Measurements from ENCODE around the gene KCNQ1. TPM values are rescaled to one million over a fixed set of nuclear protein-coding genes. Genes with fewer than 3 reads are reported as not detected.

Gene KCNQ1
- polyA plus RNA-seq, 1 donor from 2014 or later, result not detected

DNA sequence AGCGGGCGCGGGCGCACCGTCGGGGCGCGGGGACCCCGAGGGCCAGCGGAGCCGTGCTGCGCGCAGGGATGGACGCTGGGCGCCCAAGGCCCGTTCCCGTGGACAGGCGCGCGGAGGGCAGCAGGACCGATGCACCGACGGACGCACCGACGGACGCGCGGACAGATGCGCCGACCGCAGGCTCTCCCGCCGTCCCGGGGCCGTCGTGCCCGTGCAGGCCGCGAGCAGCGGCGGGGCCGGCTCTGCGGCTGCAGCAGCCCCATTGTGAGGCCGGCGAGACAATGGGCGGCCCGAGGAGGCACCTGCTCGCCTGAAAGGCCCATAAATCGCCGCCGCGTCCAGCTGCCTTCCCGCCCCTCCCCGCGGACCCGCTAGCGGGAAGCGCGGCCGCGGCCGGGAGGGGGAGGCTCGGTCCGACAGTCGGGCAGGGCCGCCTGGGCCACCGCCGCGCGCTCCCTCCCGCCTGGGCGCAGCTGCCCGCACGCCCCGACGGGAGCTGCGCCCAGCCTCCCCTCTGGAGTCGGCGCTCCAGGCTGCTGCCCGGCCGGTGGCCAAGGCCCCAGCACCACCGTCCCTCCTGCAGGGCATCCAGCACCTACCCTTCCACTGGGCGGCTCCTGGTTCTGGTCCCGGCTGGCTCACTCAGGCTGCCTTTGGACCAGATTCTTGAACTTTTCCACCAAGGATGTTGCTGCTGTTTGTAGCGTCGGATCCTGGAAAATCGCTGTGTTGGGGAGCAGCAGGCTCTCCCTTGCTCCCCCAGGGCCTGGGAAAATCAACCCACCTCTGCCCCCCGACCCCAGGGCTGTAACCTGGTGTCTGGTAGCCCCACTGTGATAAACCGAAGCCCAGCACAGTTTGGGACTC, 425.0 kb downstream of the KCNQ1 start:
- Histone ChIP-seq H3K9me2 (ENCODE audit: insufficient read depth, low read length) (no peaks in the 10 kb centered on the region), H3F3A (ENCODE audit: insufficient read depth, low read length, poor library complexity, severe bottlenecking) (no peaks in the 10 kb centered on the region), H3K27ac (ENCODE audit: low read length) (no peak overlapping the region), H3K9ac (ENCODE audit: low read length) (no peak overlapping the region), H3K4me3 (ENCODE audit: low read length) (no peak overlapping the region), H3K36me3 (ENCODE audit: insufficient read depth, low read length) (no peaks in the 10 kb centered on the region), H4K20me1 (ENCODE audit: insufficient read depth) (no peaks in the 10 kb centered on the region), H3K79me2 (replicated peaks; ENCODE audit: insufficient read depth, low read length) (no peaks in the 10 kb centered on the region), H3K9me3 (ENCODE audit: low read length) (peaks cover under 1% of the 10 kb centered on the region), H2AFZ (ENCODE audit: low read depth, low read length) (no peak overlapping the region), H3K27me3 (ENCODE audit: insufficient read depth, low read depth, low read length) (peaks cover 16% of the 10 kb centered on the region), H3K4me2 (ENCODE audit: low read length) (no peak overlapping the region)
- TF ChIP-seq MXI1 (conservative IDR thresholded peaks at IDR 0.05; ENCODE audit: poor library complexity, severe bottlenecking), result no peak
- TF ChIP-seq EP300 (conservative IDR thresholded peaks at IDR 0.05; ENCODE audit: poor library complexity, severe bottlenecking), result no peak
- TF ChIP-seq POLR2AphosphoS5 (IDR thresholded peaks at IDR 0.05), result no peak
- no peak for TF ChIP-seq RAD21 (conservative IDR thresholded peaks at IDR 0.05)
- TF ChIP-seq SMC3 (conservative IDR thresholded peaks at IDR 0.05; ENCODE audit: poor library complexity), result no peak
- no peak for TF ChIP-seq EZH2 (IDR thresholded peaks at IDR 0.05; ENCODE audit: borderline replicate concordance, insufficient read depth, low read length, poor library complexity, severe bottlenecking)
- TF ChIP-seq TAF1 (IDR thresholded peaks at IDR 0.05; ENCODE audit: low read depth), result no peak
- TF ChIP-seq, protein P1, sequence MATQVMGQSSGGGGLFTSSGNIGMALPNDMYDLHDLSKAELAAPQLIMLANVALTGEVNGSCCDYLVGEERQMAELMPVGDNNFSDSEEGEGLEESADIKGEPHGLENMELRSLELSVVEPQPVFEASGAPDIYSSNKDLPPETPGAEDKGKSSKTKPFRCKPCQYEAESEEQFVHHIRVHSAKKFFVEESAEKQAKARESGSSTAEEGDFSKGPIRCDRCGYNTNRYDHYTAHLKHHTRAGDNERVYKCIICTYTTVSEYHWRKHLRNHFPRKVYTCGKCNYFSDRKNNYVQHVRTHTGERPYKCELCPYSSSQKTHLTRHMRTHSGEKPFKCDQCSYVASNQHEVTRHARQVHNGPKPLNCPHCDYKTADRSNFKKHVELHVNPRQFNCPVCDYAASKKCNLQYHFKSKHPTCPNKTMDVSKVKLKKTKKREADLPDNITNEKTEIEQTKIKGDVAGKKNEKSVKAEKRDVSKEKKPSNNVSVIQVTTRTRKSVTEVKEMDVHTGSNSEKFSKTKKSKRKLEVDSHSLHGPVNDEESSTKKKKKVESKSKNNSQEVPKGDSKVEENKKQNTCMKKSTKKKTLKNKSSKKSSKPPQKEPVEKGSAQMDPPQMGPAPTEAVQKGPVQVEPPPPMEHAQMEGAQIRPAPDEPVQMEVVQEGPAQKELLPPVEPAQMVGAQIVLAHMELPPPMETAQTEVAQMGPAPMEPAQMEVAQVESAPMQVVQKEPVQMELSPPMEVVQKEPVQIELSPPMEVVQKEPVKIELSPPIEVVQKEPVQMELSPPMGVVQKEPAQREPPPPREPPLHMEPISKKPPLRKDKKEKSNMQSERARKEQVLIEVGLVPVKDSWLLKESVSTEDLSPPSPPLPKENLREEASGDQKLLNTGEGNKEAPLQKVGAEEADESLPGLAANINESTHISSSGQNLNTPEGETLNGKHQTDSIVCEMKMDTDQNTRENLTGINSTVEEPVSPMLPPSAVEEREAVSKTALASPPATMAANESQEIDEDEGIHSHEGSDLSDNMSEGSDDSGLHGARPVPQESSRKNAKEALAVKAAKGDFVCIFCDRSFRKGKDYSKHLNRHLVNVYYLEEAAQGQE (IDR thresholded peaks at IDR 0.05; ENCODE audit: borderline replicate concordance), result no peak
- TF ChIP-seq, protein P2, sequence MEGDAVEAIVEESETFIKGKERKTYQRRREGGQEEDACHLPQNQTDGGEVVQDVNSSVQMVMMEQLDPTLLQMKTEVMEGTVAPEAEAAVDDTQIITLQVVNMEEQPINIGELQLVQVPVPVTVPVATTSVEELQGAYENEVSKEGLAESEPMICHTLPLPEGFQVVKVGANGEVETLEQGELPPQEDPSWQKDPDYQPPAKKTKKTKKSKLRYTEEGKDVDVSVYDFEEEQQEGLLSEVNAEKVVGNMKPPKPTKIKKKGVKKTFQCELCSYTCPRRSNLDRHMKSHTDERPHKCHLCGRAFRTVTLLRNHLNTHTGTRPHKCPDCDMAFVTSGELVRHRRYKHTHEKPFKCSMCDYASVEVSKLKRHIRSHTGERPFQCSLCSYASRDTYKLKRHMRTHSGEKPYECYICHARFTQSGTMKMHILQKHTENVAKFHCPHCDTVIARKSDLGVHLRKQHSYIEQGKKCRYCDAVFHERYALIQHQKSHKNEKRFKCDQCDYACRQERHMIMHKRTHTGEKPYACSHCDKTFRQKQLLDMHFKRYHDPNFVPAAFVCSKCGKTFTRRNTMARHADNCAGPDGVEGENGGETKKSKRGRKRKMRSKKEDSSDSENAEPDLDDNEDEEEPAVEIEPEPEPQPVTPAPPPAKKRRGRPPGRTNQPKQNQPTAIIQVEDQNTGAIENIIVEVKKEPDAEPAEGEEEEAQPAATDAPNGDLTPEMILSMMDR (IDR thresholded peaks at IDR 0.05; ENCODE audit: poor library complexity, severe bottlenecking), result no peak

DNA sequence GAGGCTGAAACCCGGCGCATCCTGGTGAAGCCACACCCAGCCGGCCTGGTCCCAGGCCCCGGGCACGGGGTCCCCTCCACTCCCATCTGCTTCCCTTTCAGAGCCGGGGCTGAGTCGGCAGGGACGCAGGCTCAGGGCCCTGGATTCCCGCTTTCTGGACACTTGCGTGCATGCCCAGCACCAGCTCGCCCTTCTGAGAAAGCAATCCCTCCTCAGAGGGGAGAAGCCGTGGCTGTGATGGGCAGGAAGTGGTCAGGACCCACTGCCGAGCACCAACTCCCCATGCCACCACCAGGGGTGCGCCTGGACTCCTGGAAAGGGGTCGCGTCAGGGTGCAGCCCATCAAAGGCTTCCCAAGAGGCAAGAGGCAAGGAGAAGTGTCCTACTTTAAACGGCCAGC, 425.7 kb downstream of the KCNQ1 start:
- H2AFZ ChIP-seq (ENCODE audit: low read depth, low read length), result no peak overlapping the region
- peaks cover 16% of the 10 kb centered on the region for H3K27me3 ChIP-seq (ENCODE audit: insufficient read depth, low read depth, low read length)
- H4K20me1 ChIP-seq (ENCODE audit: insufficient read depth), result no peaks in the 10 kb centered on the region
- peaks cover 5% of the 10 kb centered on the region for H3K9me3 ChIP-seq (ENCODE audit: low read length)
- no peaks in the 10 kb centered on the region for H3F3A ChIP-seq (ENCODE audit: insufficient read depth, low read length, poor library complexity, severe bottlenecking)
- H3K27ac ChIP-seq (ENCODE audit: low read length), result no peak overlapping the region
- no peak overlapping the region for H3K4me3 ChIP-seq (ENCODE audit: low read length)
- no peak overlapping the region for H3K4me2 ChIP-seq (ENCODE audit: low read length)
- H3K9ac ChIP-seq (ENCODE audit: low read length), result no peak overlapping the region
- H3K79me2 ChIP-seq (replicated peaks; ENCODE audit: insufficient read depth, low read length), result no peaks in the 10 kb centered on the region
- no peaks in the 10 kb centered on the region for H3K36me3 ChIP-seq (ENCODE audit: insufficient read depth, low read length)
- H3K9me2 ChIP-seq (ENCODE audit: insufficient read depth, low read length), result no peaks in the 10 kb centered on the region
- TF ChIP-seq, protein P2 (IDR thresholded peaks at IDR 0.05; ENCODE audit: poor library complexity, severe bottlenecking), result no peak
- TF ChIP-seq, protein P1 (IDR thresholded peaks at IDR 0.05; ENCODE audit: borderline replicate concordance), result no peak

Data from neural cell (in vitro differentiated cells).